GM19238 (cell line): Measurements from ENCODE around the gene NDUFB11.

Experiments used
- DNase-seq: peaks from one replicate; pipeline ENCODE4 v3.0.0; 2011; ENCODE audit warnings: low spot score; ENCODE audit not compliant: insufficient read length

Gene NDUFB11

GRCh38 chrX:47174846-47175587 is 30.5 kb upstream of the NDUFB11 start:
- DNase-seq = no peak

- no peak for DNase-seq
Observed at GRCh38 chrX:47174376-47174775, 29.9 kb upstream of the NDUFB11 start.

- no peak for DNase-seq
Observed at GRCh38 chrX:47172971-47173792, 28.7 kb upstream of the NDUFB11 start.

- DNase-seq = no peak
Observed at GRCh38 chrX:47172549-47172948, 28.0 kb upstream of the NDUFB11 start.

- no peak for DNase-seq
Observed at GRCh38 chrX:47171996-47172395, 27.5 kb upstream of the NDUFB11 start.

- DNase-seq = no peak
Observed at GRCh38 chrX:47170861-47171692, 26.6 kb upstream of the NDUFB11 start.

- no peak for DNase-seq
Observed at GRCh38 chrX:47169726-47170515, 25.4 kb upstream of the NDUFB11 start.

GRCh38 chrX:47169273-47169672 is 24.8 kb upstream of the NDUFB11 start:
- DNase-seq = no peak

GRCh38 chrX:47168495-47169073 is 24.1 kb upstream of the NDUFB11 start:
- no peak for DNase-seq

- DNase-seq = no peak
Observed at GRCh38 chrX:47166126-47166525, 21.6 kb upstream of the NDUFB11 start.

GRCh38 chrX:47164420-47164819 is 19.9 kb upstream of the NDUFB11 start:
- no peak for DNase-seq

- no peak for DNase-seq
Observed at GRCh38 chrX:47162927-47163583, 18.6 kb upstream of the NDUFB11 start.

- no peak for DNase-seq
Observed at GRCh38 chrX:47160781-47161180, 16.3 kb upstream of the NDUFB11 start.

GRCh38 chrX:47158781-47159180 is 14.3 kb upstream of the NDUFB11 start:
- no peak for DNase-seq

GRCh38 chrX:47158131-47158530 is 13.6 kb upstream of the NDUFB11 start:
- no peak for DNase-seq

GRCh38 chrX:47156611-47157520 is 12.4 kb upstream of the NDUFB11 start:
- DNase-seq = no peak

- DNase-seq = no peak
Observed at GRCh38 chrX:47151435-47151834, 6.9 kb upstream of the NDUFB11 start.

- no peak for DNase-seq
Observed at GRCh38 chrX:47148946-47149345, 4.4 kb upstream of the NDUFB11 start.
